Measurements from ENCODE around the gene SELPLG.

The SELPLG gene

DNA sequence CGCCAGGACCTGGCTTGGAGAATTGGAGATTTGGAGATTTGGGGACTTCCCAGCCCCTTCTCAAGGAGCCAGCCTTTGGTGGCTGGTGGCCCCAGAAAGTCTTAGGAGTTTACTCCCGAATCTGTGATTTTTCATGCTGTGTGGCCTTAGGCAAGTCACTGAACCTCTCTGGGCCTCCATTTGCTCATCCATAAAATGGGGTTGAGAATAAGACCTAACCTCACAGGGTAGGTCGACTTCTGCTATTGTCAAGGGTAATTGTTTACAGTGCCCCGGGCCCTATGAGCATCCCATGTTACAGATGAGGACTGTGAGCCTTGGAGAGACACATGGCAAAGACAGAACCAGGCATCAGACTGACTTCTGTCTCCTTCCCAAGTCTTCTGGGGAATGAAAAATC, 19.7 kb downstream of the SELPLG start:
- TF ChIP-seq, protein P1, sequence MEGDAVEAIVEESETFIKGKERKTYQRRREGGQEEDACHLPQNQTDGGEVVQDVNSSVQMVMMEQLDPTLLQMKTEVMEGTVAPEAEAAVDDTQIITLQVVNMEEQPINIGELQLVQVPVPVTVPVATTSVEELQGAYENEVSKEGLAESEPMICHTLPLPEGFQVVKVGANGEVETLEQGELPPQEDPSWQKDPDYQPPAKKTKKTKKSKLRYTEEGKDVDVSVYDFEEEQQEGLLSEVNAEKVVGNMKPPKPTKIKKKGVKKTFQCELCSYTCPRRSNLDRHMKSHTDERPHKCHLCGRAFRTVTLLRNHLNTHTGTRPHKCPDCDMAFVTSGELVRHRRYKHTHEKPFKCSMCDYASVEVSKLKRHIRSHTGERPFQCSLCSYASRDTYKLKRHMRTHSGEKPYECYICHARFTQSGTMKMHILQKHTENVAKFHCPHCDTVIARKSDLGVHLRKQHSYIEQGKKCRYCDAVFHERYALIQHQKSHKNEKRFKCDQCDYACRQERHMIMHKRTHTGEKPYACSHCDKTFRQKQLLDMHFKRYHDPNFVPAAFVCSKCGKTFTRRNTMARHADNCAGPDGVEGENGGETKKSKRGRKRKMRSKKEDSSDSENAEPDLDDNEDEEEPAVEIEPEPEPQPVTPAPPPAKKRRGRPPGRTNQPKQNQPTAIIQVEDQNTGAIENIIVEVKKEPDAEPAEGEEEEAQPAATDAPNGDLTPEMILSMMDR (IDR thresholded peaks at IDR 0.05; ENCODE audit: low read depth, low read length), result no peak
- Histone ChIP-seq H3K36me3 (no peaks in the 10 kb centered on the region), H3K27me3 (no peaks in the 10 kb centered on the region), H3K4me1 (no peaks in the 10 kb centered on the region), H3K4me3 (ENCODE audit: low read depth, low read length) (no peak overlapping the region), H3K9me3 (no peaks in the 10 kb centered on the region)
- no peak for DNase-seq

DNA sequence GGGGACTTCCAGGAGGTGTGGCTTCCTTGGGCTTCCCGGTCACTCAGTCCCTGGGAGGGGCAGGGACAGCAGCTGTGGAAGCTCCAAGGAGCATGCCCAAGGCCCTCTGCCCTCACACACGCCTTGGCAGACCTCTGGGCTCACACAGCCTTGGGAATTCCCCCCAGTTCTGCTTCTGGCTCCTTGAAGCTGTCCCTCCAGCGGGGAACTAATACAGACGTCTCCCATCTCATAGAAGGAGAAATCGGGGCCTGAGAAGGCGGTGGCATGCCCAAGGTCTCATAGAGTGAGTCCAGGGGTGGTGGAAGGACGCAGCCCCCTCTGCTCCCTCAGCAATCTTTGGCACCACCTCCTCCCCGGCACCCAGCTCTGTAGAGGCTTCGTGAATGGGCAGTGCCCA, 20.1 kb downstream of the SELPLG start:
- TF ChIP-seq, protein P1 (IDR thresholded peaks at IDR 0.05; ENCODE audit: low read depth, low read length), result no peak
- Histone ChIP-seq H3K27me3 (no peaks in the 10 kb centered on the region), H3K9me3 (no peaks in the 10 kb centered on the region), H3K36me3 (no peaks in the 10 kb centered on the region), H3K4me3 (ENCODE audit: low read depth, low read length) (no peak overlapping the region), H3K4me1 (no peaks in the 10 kb centered on the region)
- DNase-seq, result no peak

DNA sequence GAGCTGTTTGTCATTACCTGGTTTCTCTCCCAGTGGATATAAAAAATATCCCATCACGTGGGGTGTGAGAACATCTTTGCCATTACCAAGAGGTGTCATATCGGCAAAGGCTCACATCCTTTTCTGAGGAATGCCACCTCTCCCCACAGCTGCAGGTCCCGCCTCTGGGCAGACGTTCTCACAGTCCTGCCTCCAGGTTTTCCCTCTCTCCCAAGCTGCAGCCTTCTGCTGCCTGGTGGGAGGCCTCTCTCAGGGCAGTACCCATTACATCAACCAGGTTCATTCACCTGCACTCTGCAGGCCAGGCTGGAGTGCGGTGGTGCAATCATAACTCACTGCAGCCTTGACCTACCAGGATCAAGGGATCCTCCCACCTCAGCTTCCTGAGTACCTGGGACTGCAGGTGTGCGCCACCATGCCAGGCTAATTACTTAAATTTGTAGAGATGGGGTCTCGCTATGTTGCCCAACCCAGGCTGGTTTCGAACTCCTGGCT, 20.9 kb downstream of the SELPLG start:
- Histone ChIP-seq H3K4me3 (ENCODE audit: low read depth, low read length) (no peak overlapping the region), H3K36me3 (no peaks in the 10 kb centered on the region), H3K4me1 (no peaks in the 10 kb centered on the region), H3K27me3 (no peaks in the 10 kb centered on the region), H3K9me3 (no peaks in the 10 kb centered on the region)
- no peak for DNase-seq
- TF ChIP-seq, protein P1 (IDR thresholded peaks at IDR 0.05; ENCODE audit: low read depth, low read length), result no peak

DNA sequence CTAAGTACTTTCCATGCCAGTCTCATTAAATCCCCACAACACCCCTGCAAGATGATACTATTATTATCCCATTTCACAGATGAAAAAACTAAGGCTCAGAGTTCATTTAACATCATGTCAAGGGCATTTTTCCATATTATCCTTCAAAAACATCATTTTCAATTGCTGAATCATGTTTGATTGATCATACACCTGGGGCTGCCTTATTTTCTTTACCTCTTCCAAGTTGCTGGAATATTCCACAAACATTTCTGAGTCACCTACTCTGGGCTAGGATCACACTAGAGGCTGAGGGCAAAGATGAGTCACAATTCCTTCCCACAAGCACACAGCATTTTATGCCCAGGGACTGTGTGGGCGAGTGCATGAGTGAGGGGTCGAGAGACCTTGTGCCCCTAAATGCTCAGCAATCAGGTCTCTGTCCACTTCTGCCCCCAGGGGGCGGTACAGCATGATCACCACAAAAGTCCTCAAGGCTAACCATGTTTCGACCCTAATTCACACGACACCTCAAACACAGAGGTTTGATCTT, 21.7 kb downstream of the SELPLG start:
- DNase-seq, result peak; percentile 44
- Histone ChIP-seq H3K27me3 (no peaks in the 10 kb centered on the region), H3K9me3 (no peaks in the 10 kb centered on the region), H3K4me3 (ENCODE audit: low read depth, low read length) (no peak overlapping the region), H3K36me3 (no peaks in the 10 kb centered on the region), H3K4me1 (no peaks in the 10 kb centered on the region)
- TF ChIP-seq, protein P1 (IDR thresholded peaks at IDR 0.05; ENCODE audit: low read depth, low read length), result peak; percentile 56

DNA sequence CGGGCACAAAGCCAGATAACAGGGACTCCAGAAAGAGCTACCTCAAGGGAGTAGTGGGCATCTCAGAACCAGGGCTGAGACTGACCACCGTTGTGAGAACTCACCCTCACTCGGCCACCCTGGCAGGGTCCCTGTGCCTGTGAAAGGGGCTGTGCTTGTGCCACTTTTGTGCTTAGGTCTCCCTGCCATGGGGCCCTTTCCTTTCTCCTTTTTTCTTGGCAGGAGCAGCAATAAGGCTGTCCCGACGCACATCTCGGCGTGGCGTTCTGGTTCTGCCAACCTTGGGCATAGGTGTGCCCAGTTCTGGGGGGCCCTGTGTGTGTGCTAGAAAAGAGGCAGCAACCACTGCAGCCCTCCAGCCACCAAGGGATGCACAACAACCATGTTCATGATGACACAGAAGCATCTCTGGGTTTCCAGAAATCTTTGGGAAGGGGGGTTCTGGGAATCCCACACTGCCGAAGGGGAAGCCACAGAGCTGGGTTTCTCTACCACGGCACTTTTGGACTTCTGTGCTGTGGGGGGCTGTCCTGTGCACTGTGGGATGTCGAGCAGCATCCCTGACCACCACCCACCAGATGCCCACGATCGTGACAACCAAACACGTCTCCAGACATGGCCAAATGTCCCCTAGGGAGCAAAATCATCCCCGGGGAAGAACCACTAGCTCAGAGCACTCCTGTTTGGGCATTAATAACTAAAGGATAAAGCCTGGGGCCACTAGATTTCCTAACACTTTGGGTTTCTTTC, 22.7 kb downstream of the SELPLG start:
- Histone ChIP-seq H3K4me3 (ENCODE audit: low read depth, low read length) (no peak overlapping the region), H3K36me3 (no peaks in the 10 kb centered on the region), H3K9me3 (no peaks in the 10 kb centered on the region), H3K4me1 (no peaks in the 10 kb centered on the region), H3K27me3 (no peaks in the 10 kb centered on the region)
- no peak for DNase-seq
- TF ChIP-seq, protein P1 (IDR thresholded peaks at IDR 0.05; ENCODE audit: low read depth, low read length), result no peak

DNA sequence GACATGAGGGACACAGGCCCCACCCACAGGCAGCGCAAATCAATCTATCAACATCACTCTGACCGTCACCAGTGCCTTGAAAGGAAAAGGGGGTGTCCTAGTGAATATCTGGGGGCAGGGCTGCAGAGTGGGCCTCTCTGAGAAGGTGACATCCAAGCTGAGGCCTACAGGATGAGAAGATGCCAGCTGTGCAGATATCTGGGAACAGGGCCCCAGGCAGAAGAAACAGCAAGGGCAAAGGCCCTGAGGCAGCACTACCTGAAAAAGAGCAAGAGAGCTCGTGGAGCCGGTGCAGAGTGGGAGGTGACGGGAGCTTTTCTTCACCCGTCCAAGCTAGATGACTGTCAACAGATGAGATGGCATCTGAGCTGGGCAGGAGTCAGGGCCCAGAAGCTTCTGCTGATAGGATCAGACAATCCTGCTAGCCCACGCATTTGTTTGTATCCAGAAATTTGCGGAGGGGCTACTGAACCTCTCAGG, 23.3 kb downstream of the SELPLG start:
- no peak for DNase-seq
- Histone ChIP-seq H3K4me1 (no peaks in the 10 kb centered on the region), H3K4me3 (ENCODE audit: low read depth, low read length) (no peak overlapping the region), H3K9me3 (no peaks in the 10 kb centered on the region), H3K36me3 (no peaks in the 10 kb centered on the region), H3K27me3 (no peaks in the 10 kb centered on the region)
- TF ChIP-seq, protein P1 (IDR thresholded peaks at IDR 0.05; ENCODE audit: low read depth, low read length), result no peak
